Thyroid gland (tissue), 4 donors: ENCODE results near the gene FBRSL1. TPM values are rescaled to one million over a fixed set of nuclear protein-coding genes. Genes with fewer than 3 reads are reported as not detected.
"Not testable (repeated sequence)": the region's sequence is repeated elsewhere in the genome, so short reads cannot be mapped to it uniquely, and the experiment has no call there.

Experiments
- DNase-seq, 2 donors: peaks; one replicate each; pipeline ENCODE4 v3.0.0-alpha.2; 2019
- H3K27ac ChIP-seq, 3 donors: fragments of 200-600 bp; sonication (generic); 1 replicate in 2 of 3; 2 replicates in 1 of 3; pipeline ENCODE4 v1.5.1; 2016 to 2019; ENCODE audit warnings: mild to moderate bottlenecking in 1 of 3, moderate library complexity in 1 of 3
- H3K27me3 ChIP-seq: fragments of 200-600 bp; sonication (generic); one replicate; pipeline ENCODE4 v1.5.1; 2019
- H3K36me3 ChIP-seq, 2 donors: fragments of 200-600 bp; sonication (generic); one replicate each; pipeline ENCODE4 v1.5.1; 2016 to 2019
- H3K4me1 ChIP-seq, 2 donors: fragments of 200-600 bp; sonication (generic); one replicate each; pipeline ENCODE4 v1.5.1; 2017 to 2019
- H3K4me3 ChIP-seq, 3 donors: fragments of 200-600 bp; sonication (generic); replicated peaks in 1 of 3; 1 replicate in 2 of 3; 2 replicates in 1 of 3; pipeline ENCODE4 v1.5.1; 2016; ENCODE audit warnings: mild to moderate bottlenecking in 1 of 3
- H3K9me3 ChIP-seq: fragments of 200-600 bp; sonication (generic); one replicate; pipeline ENCODE4 v1.5.1; 2017
- POLR2A ChIP-seq, 2 donors: fragments of 450-650 bp; IDR thresholded peaks; one replicate each; pipeline ENCODE4 v1.6.1; 2017; ENCODE audit warnings: antibody characterized with exemption in 2 of 2, mild to moderate bottlenecking in 2 of 2, moderate library complexity in 1 of 2
- WGBS, 2 donors: methylation state at CpG; one replicate each; pipeline ENCODE4 v1.1.5; 2017; 5-methylcytosine and 5-hydroxymethylcytosine counted together
- intact Hi-C: fragments of 100-400 bp; cut with DNase I; formaldehyde crosslinking; loops from one replicate; pipeline ENCODE4 v1.15.1; 2023
- total RNA-seq, 4 donors: library from RNA; depleted of rRNA; stranded (reverse); fragments of >200 nt; gene quantifications; one replicate each; pipeline ENCODE4 v1.2.3, GENCODE V29; 2016
- TF ChIP-seq, protein P1 (sequence below), 6 experiments: fragments of 200-600 bp in 3 of 6; fragments of 450-650 bp in 3 of 6; sonication (generic) in 3 of 6; IDR thresholded peaks; one replicate each; pipeline ENCODE4 v1.5.1; 2016 to 2019; ENCODE audit warnings: antibody characterized with exemption in 6 of 6, mild to moderate bottlenecking in 2 of 6, inconsistent platforms in 1 of 6, moderate library complexity in 1 of 6

The FBRSL1 gene
- 10 to 100 TPM in 2 of 4 donors, 1 to 10 TPM in 2; 9.2 to 19.7 (median 12.0) TPM for total RNA-seq

DNA sequence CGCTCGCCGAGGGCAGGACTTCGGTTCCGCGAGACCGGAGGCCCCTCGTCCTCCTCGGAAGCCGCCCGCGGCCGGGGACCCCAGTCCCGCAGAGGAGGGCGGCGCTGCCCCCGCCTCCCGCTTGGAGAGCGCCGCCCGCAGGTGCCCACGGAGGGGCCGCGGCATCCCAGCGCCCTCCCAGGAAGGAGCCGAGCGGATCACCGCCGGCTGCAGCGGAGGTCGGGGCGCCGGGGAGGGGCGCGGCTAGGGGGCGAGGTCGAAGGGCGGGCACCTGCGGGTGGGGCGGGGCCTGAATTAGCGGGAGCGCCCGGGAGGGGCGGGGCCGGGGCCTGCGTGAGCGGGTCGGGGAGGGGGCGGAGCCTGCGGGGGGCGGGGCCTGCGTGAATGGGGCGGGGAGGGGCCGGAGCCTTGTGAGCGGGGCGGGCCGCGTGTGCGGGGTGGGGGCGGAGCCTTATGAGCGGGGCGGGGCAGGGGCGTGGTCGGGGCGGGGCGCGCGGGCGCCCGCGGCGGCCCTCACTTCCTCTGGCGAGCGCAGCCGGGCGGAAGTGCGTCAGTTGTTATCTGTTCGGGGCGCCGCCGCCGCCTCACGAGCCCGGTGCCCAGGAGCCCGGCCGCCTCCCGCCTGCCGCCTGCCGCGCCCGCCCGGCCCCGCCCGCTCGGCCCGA, at the start of gene FBRSL1:
Gene FBRSL1, plus strand, starts transcription at position 550 of the 665 bp plus-strand sequence.
- Histone ChIP-seq H3K36me3 (no peaks in the 10 kb centered on the region), H3K27ac (peak within 1 kb of the TSS in 2 of 3 donors; percentile 41 to 74), H3K27me3 (no peaks in the 10 kb centered on the region), H3K4me3 (peak within 1 kb of the TSS; percentile 44 to 86 (median 75)), H3K4me1 (peaks cover 31 to 39% of the 10 kb centered on the region in 2 donors), H3K9me3 (no peaks in the 10 kb centered on the region)
- peak; percentile 83 to 85 for DNase-seq
- TF ChIP-seq POLR2A (IDR thresholded peaks at IDR 0.05) = peak in 1 of 2 donors; percentile 60
- TF ChIP-seq, protein P1, sequence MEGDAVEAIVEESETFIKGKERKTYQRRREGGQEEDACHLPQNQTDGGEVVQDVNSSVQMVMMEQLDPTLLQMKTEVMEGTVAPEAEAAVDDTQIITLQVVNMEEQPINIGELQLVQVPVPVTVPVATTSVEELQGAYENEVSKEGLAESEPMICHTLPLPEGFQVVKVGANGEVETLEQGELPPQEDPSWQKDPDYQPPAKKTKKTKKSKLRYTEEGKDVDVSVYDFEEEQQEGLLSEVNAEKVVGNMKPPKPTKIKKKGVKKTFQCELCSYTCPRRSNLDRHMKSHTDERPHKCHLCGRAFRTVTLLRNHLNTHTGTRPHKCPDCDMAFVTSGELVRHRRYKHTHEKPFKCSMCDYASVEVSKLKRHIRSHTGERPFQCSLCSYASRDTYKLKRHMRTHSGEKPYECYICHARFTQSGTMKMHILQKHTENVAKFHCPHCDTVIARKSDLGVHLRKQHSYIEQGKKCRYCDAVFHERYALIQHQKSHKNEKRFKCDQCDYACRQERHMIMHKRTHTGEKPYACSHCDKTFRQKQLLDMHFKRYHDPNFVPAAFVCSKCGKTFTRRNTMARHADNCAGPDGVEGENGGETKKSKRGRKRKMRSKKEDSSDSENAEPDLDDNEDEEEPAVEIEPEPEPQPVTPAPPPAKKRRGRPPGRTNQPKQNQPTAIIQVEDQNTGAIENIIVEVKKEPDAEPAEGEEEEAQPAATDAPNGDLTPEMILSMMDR (IDR thresholded peaks at IDR 0.05) = no peak
- intact Hi-C loops = loop anchor here (5.0 to 10.0 kb wide), 2 partner anchors 198 to 345 kb away; partner anchors contain the start of genes DDX51, NOC4L, POLE and PXMP2
- WGBS, 2 donors = no CpG with 5 or more reads among the region's 96 CpGs

GRCh38 chr12:132440420-132440819, 49.5 kb upstream of the FBRSL1 start:
- intact Hi-C loops, H3K27ac ChIP-seq, H3K9me3 ChIP-seq, H3K4me3 ChIP-seq, DNase-seq, H3K4me1 ChIP-seq, H3K36me3 ChIP-seq, H3K27me3 ChIP-seq: not testable (repeated sequence)
- WGBS, 2 donors = 74 to 81% methylated on average over 13 of the region's 13 CpGs

DNA sequence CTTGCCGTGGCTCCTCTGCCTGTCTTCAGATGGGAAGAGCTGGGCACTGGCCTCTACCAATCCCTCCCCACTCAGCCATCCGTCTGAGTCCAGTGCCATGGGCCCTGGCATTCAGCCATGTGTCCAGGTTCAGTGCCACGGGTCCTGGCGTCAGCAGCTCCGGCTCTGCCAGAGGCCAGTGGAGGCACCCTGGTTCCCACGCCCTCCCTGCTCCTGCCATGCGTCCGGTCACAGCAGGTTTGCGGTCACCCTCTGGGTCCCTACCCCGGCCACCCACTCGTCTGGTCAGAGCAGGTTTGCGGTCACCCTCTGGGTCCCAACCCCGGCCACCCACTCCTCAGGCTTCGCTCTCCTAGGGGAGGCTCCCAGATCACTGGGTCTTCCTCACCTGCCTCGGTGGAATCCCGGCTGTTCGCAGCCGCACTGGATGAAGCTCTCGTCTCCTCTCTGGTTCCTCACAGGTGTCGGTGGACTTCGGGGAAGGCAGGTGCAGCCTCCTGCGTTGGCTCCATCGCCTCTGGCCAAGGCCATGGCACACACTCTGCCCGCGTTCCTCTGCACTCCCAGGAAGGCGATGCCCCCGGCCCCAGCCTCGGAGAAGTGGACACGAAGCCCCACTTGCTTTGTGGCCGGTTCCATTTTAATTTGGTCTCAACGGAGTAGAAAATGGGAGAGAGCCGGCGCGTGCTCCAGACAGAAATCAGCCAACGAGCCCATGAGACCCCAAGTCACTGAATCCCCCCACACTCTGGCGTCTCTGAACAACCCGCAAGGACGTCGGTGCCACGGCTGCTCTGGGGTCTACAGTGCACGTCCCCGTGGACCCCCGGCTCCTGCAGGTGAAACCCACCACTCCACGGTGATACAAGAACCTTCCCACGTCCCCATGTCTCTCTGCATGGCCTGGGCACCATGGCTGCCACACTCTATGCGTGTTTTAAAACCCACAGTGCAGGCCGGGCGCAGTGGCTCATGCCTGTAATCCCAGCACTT, 47.8 kb upstream of the FBRSL1 start:
- DNase-seq = peak; percentile 17 to 34
- Histone ChIP-seq H3K27me3 (no peaks in the 10 kb centered on the region), H3K4me1 (no peaks in the 10 kb centered on the region), H3K27ac (no peak overlapping the region), H3K9me3 (no peaks in the 10 kb centered on the region), H3K4me3 (no peak overlapping the region), H3K36me3 (no peaks in the 10 kb centered on the region)
- 89% methylated on average over 32 to 44 of the region's 48 CpGs for WGBS, 2 donors
- intact Hi-C loops = no loop called here
- no peak for TF ChIP-seq POLR2A (IDR thresholded peaks at IDR 0.05)
- TF ChIP-seq, protein P1 (IDR thresholded peaks at IDR 0.05) = no peak

DNA sequence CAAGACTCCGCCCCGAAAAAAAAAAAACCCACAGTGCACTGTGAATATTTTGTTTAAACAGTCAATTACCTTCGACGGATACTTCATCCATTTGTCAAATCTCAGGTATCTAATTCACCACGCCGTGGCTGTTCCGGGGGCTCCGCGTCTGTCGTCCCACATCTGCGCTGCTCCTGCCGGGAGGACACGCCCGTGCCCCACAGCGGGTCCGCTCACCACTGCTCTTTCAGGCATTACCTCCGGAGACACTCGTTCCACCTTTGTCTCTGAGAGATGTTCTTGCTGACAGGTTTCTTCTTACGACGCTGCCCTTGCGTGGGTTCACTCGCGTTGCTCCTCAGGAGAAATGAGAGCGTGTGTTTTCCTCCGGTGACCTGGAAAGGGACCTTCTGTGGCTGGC, 46.9 kb upstream of the FBRSL1 start:
- intact Hi-C loops = no loop called here
- TF ChIP-seq POLR2A (IDR thresholded peaks at IDR 0.05) = no peak
- TF ChIP-seq, protein P1 (IDR thresholded peaks at IDR 0.05) = no peak
- no peak overlapping the region for H3K4me3 ChIP-seq
- H3K27me3 ChIP-seq = no peaks in the 10 kb centered on the region
- H3K9me3 ChIP-seq = no peaks in the 10 kb centered on the region
- DNase-seq = no peak
- H3K4me1 ChIP-seq = no peaks in the 10 kb centered on the region
- 93 to 94% methylated on average over 25 of the region's 25 CpGs for WGBS, 2 donors
- H3K36me3 ChIP-seq = no peaks in the 10 kb centered on the region
- no peak overlapping the region for H3K27ac ChIP-seq

DNA sequence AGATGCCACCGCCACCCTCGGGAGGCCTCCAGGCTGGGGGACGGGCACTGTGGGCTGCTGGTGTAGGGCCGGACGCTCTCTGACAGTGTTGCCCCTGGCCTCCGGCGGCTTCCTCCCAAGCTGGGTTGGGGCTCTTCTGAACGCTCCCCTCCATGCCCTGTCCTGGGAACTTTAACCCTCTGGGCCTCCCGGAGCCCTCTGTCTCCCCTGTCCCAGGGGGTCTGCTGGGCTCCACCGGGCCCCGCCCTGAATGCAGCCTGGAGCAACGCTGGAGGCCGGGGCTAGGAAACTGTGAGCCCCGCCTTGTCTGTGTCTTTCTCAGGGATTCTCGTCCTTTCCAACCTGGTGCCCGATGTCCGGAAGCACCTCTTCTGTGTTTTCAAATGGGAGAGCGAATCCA, 45.7 kb upstream of the FBRSL1 start:
- H3K4me3 ChIP-seq = no peak overlapping the region
- no peaks in the 10 kb centered on the region for H3K27me3 ChIP-seq
- TF ChIP-seq POLR2A (IDR thresholded peaks at IDR 0.05) = no peak
- TF ChIP-seq, protein P1 (IDR thresholded peaks at IDR 0.05) = no peak
- intact Hi-C loops = no loop called here
- no peak overlapping the region for H3K27ac ChIP-seq
- no peaks in the 10 kb centered on the region for H3K4me1 ChIP-seq
- no peak for DNase-seq
- no peaks in the 10 kb centered on the region for H3K9me3 ChIP-seq
- H3K36me3 ChIP-seq = no peaks in the 10 kb centered on the region
- 75 to 80% methylated on average over 16 of the region's 18 CpGs for WGBS, 2 donors
